B cell (primary cell): ENCODE measurements around the gene TMEM130. TPM values are rescaled to one million over a fixed set of nuclear protein-coding genes. Genes with fewer than 3 reads are reported as not detected.

Experiments used
- ATAC-seq: fragments of 200-7000 bp; cut with Tn5 transposase; one replicate; pipeline ENCODE4 v1.10.0; 2021; ENCODE audit warnings: low read depth, mild to moderate bottlenecking, moderate number of reproducible peaks, moderate library complexity
- CTCF ChIA-PET: fragments of 350-600 bp; sonication (Branson Sonifier 250); formaldehyde crosslinking; loops from one replicate; lab custom pipeline; 2021; ENCODE audit warnings: antibody characterized with exemption, inconsistent platforms; lab: Charles Lee
- POLR2A ChIA-PET: fragments of 350-600 bp; sonication (Branson Sonifier 250); formaldehyde crosslinking; loops from one replicate; lab custom pipeline; 2021; ENCODE audit warnings: antibody characterized with exemption; lab: Charles Lee
- DNase-seq: peaks from one replicate; pipeline ENCODE4 v3.0.0; 2013
- H2AFZ ChIP-seq: 2 replicates; pipeline ENCODE4 v1.6.1; 2012; ENCODE audit warnings: mild to moderate bottlenecking, low read depth, low read length; ENCODE audit not compliant: insufficient read depth, poor library complexity, severe bottlenecking
- H3K27ac ChIP-seq, 2 donors: 1 replicate in 1 of 2; 2 replicates in 1 of 2; pipeline ENCODE4 v1.5.1; 2012 to 2013; ENCODE audit warnings: low read length in 2 of 2, mild to moderate bottlenecking in 2 of 2, moderate library complexity in 1 of 2
- H3K27me3 ChIP-seq, 4 experiments: fragments of 200-600 bp in 1 of 4; sonication (generic) in 1 of 4; replicated peaks in 1 of 4; 1 replicate in 2 of 4; 2 replicates in 2 of 4; pipeline versions ENCODE4 v1.6.1 to v1.7.0; 2013 to 2016; ENCODE audit warnings: low read length in 3 of 4, mild to moderate bottlenecking in 2 of 4, mixed read lengths in 1 of 4, moderate library complexity in 1 of 4; ENCODE audit not compliant: insufficient read depth in 4 of 4, control insufficient read depth in 3 of 4; ENCODE audit errors: control extremely low read depth in 1 of 4
- H3K36me3 ChIP-seq, 2 experiments: replicated peaks in 1 of 2; 1 replicate in 1 of 2; 2 replicates in 1 of 2; pipeline versions ENCODE4 v1.6.1 to v1.7.1; 2013; ENCODE audit warnings: low read length in 1 of 2; ENCODE audit not compliant: insufficient read depth in 2 of 2, control insufficient read depth in 1 of 2; ENCODE audit errors: control extremely low read depth in 1 of 2, extremely low read depth in 1 of 2
- H3K4me1 ChIP-seq, 2 donors: fragments of 200-600 bp in 1 of 2; sonication (generic) in 1 of 2; 1 replicate in 1 of 2; 2 replicates in 1 of 2; pipeline versions ENCODE4 v1.5.1 to v1.6.1; 2013 to 2017; ENCODE audit warnings: low read length in 2 of 2; ENCODE audit not compliant: control insufficient read depth in 2 of 2, insufficient read depth in 2 of 2
- H3K4me2 ChIP-seq: replicated peaks from 2 replicates; pipeline ENCODE3; 2012; ENCODE audit warnings: mild to moderate bottlenecking, low read depth, low read length; ENCODE audit not compliant: poor library complexity, severe bottlenecking
- H3K4me3 ChIP-seq, 5 experiments: fragments of 200-600 bp in 1 of 5; sonication (generic) in 1 of 5; 1 replicate in 3 of 5; 2 replicates in 2 of 5; pipeline versions ENCODE4 v1.5.1 to v1.7.0; 2011 to 2016; ENCODE audit warnings: low read length in 4 of 5, mild to moderate bottlenecking in 4 of 5, low read depth in 2 of 5, control low read depth in 1 of 5, moderate library complexity in 1 of 5; ENCODE audit not compliant: insufficient read depth in 1 of 5; ENCODE audit errors: control extremely low read depth in 1 of 5, extremely low read depth in 1 of 5
- H3K79me2 ChIP-seq: fragments of 200-600 bp; sonication (generic); one replicate; pipeline ENCODE4 v1.6.0; 2016; ENCODE audit warnings: low read length; ENCODE audit not compliant: control insufficient read depth, insufficient read depth
- H3K9ac ChIP-seq: fragments of 200-600 bp; sonication (generic); 2 replicates; pipeline ENCODE4 v1.6.1; 2017; ENCODE audit warnings: mild to moderate bottlenecking, low read length, moderate library complexity
- H3K9me3 ChIP-seq, 3 donors: one replicate each; pipeline versions ENCODE4 v1.6.1 to v1.7.1; 2013; ENCODE audit warnings: low read length in 2 of 3; ENCODE audit not compliant: control insufficient read depth in 2 of 3, insufficient read depth in 1 of 3; ENCODE audit errors: control extremely low read depth in 1 of 3
- H4K20me1 ChIP-seq: 2 replicates; pipeline ENCODE4 v1.6.0; 2012; ENCODE audit warnings: mild to moderate bottlenecking, low read length; ENCODE audit not compliant: insufficient read depth, control insufficient read depth, poor library complexity, severe bottlenecking
- H3K27ac Mint-ChIP-seq: one replicate; pipeline ENCODE4 v1.8.0; 2021; ENCODE audit warnings: mixed read lengths
- H3K27me3 Mint-ChIP-seq: one replicate; pipeline ENCODE4 v1.8.0; 2021; ENCODE audit warnings: mixed read lengths
- H3K4me1 Mint-ChIP-seq: one replicate; pipeline ENCODE4 v1.8.0; 2021; ENCODE audit warnings: mixed read lengths
- H3K4me3 Mint-ChIP-seq: one replicate; pipeline ENCODE4 v1.8.0; 2021; ENCODE audit warnings: mixed read lengths
- H3K9me3 Mint-ChIP-seq: one replicate; pipeline ENCODE4 v1.8.0; 2022; ENCODE audit warnings: mixed read lengths; ENCODE audit not compliant: insufficient read depth
- EZH2 ChIP-seq: IDR thresholded peaks from 2 replicates; pipeline ENCODE4 v1.6.1; 2012; ENCODE audit warnings: borderline replicate concordance, low read depth, mild to moderate bottlenecking, moderate library complexity, low read length; ENCODE audit not compliant: insufficient read depth, poor library complexity, severe bottlenecking
- WGBS: methylation state at CpG from one replicate; pipeline ENCODE4 v1.1.5; 2013; ENCODE audit warnings: missing lambda C conversion rate; ENCODE audit not compliant: insufficient coverage; 5-methylcytosine and 5-hydroxymethylcytosine counted together
- intact Hi-C: fragments of 100-400 bp; cut with micrococcal nuclease; formaldehyde crosslinking; loops from one replicate; pipeline ENCODE4 v1.10.0; 2022
- polyA plus RNA-seq: library from polyadenylated mRNA; depleted of rRNA; stranded (reverse); fragments of >200 nt; gene quantifications from 2 replicates; pipeline ENCODE4 v1.2.3, GENCODE V29; 2012
- total RNA-seq, 2 donors: library from RNA; stranded (reverse); fragments of 120-200 nt in 1 of 2; gene quantifications; 1 replicate in 1 of 2; 2 replicates in 1 of 2; pipeline versions ENCODE4 v1.2.3 to v1.2.4, GENCODE V29; 2013 to 2022
- TF ChIP-seq, protein P1 (sequence below): fragments of 200-600 bp; IDR thresholded peaks from one replicate; pipeline ENCODE4 v1.8.0; 2022; ENCODE audit warnings: antibody characterized with exemption, mild to moderate bottlenecking

TMEM130 gene
- total and polyA plus RNA-seq, 2 donors (not counting 1 experiment from before 2014, with no cell fraction given) = 0.20 TPM; not detected in 1

DNA sequence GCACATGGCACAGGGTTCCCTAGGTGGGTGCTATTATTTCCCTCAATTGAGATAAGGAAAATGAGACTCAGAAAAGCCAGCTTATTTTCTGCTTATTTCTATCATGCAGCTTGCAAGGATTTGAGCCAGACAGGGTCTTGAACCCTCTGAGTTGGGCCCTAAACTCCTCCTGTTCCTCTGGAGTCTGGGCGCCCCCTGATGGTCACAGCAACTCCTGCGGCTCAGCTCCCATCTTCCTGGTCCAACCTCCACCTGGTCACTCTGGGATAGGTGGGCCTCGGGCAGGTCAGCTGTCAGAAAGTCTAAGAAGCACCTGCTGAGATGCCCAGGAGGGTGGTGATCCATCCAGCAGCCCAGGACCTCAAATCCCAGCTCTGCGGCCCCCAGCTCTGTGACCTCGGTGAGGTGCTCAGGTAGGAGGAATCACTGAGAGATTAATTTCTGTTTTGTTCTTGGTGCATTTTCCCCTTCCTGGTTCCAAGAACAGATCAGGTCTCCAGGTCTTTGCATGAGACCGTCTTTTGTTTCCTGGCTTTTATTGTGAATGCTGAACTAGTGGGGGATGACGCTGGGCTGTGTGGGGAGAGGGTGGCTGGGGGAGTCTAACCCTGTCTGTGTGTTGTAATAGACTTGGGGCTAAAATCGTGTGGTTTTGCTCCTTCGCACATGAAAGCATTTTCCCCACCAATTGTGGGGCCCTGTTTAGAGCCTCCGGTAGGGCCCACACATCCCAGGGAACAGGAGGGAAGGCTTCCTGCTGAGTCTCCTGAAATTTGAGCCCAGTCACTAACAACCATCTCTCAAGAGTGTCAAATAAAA, 32.8 kb downstream of the TMEM130 start:
- intact Hi-C loops = no loop called here
- no peaks in the 10 kb centered on the region for H3K9me3 Mint-ChIP-seq

More for the DNA sequence above, 32.8 kb downstream of the TMEM130 start:
- H3K27me3 Mint-ChIP-seq = peaks cover 25% of the 10 kb centered on the region
- peak; percentile 23 for DNase-seq
- Histone ChIP-seq H4K20me1 (no peaks in the 10 kb centered on the region), H3K9me3 (peaks cover 0 to under 1% (median 0%) of the 10 kb centered on the region in 3 donors), H3K4me2 (no peak overlapping the region), H3K4me3 (no peak overlapping the region), H3K27ac (no peak overlapping the region), H3K4me1 (no peaks in the 10 kb centered on the region), H3K9ac (no peak overlapping the region), H3K36me3 (no peaks in the 10 kb centered on the region), H3K27me3 (peaks cover 0 to 3% (median 0%) of the 10 kb centered on the region in 4 experiments), H2AFZ (no peak overlapping the region), H3K79me2 (no peaks in the 10 kb centered on the region)
- WGBS = 28% methylated on average over 4 of the region's 10 CpGs
- CTCF ChIA-PET = interaction anchor here (0.6 to 1.9 kb wide), 6 partner anchors 9 to 404 kb away, joined by 3 to 6 read pairs (median 4); no protein-coding TSS in a partner anchor
- TF ChIP-seq, protein P1, sequence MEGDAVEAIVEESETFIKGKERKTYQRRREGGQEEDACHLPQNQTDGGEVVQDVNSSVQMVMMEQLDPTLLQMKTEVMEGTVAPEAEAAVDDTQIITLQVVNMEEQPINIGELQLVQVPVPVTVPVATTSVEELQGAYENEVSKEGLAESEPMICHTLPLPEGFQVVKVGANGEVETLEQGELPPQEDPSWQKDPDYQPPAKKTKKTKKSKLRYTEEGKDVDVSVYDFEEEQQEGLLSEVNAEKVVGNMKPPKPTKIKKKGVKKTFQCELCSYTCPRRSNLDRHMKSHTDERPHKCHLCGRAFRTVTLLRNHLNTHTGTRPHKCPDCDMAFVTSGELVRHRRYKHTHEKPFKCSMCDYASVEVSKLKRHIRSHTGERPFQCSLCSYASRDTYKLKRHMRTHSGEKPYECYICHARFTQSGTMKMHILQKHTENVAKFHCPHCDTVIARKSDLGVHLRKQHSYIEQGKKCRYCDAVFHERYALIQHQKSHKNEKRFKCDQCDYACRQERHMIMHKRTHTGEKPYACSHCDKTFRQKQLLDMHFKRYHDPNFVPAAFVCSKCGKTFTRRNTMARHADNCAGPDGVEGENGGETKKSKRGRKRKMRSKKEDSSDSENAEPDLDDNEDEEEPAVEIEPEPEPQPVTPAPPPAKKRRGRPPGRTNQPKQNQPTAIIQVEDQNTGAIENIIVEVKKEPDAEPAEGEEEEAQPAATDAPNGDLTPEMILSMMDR = peak; percentile 28
- no peak for TF ChIP-seq EZH2
- H3K4me3 Mint-ChIP-seq = no peak overlapping the region
- H3K4me1 Mint-ChIP-seq = no peaks in the 10 kb centered on the region
- no peak for ATAC-seq
- POLR2A ChIA-PET = no interaction called here
- H3K27ac Mint-ChIP-seq = no peak overlapping the region
